C4-2B (cell line): ENCODE results near the gene OR51Q1.

Source experiments
- ZFX ChIP-seq: fragments of 450-650 bp; IDR thresholded peaks from 2 replicates; pipeline ENCODE4 v1.6.1; 2017
- TF ChIP-seq, protein P1 (sequence below): fragments of 450-650 bp; conservative IDR thresholded peaks from 2 replicates; pipeline ENCODE4 v1.5.1; 2017; ENCODE audit warnings: mild to moderate bottlenecking

GRCh38 chr11:5394091-5394490 lies 27.8 kb upstream of the OR51Q1 start:
- TF ChIP-seq, protein P1, sequence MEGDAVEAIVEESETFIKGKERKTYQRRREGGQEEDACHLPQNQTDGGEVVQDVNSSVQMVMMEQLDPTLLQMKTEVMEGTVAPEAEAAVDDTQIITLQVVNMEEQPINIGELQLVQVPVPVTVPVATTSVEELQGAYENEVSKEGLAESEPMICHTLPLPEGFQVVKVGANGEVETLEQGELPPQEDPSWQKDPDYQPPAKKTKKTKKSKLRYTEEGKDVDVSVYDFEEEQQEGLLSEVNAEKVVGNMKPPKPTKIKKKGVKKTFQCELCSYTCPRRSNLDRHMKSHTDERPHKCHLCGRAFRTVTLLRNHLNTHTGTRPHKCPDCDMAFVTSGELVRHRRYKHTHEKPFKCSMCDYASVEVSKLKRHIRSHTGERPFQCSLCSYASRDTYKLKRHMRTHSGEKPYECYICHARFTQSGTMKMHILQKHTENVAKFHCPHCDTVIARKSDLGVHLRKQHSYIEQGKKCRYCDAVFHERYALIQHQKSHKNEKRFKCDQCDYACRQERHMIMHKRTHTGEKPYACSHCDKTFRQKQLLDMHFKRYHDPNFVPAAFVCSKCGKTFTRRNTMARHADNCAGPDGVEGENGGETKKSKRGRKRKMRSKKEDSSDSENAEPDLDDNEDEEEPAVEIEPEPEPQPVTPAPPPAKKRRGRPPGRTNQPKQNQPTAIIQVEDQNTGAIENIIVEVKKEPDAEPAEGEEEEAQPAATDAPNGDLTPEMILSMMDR: no peak
- no peak for TF ChIP-seq ZFX
